Activated naive CD8-positive, alpha-beta T cell treated with anti-CD3 and anti-CD28 coated beads, Interleukin-2, amount 10 ng/mL, durations not matched to agents 7 days and 5 days (primary cell): ENCODE data around the gene HSPB9. TPM values are rescaled to one million over a fixed set of nuclear protein-coding genes. Genes with fewer than 3 reads are reported as not detected.

Source experiments
- ATAC-seq: fragments of 150-1000 bp; cut with Tn5 transposase; one replicate; pipeline ENCODE4 v1.10.0; 2021; ENCODE audit warnings: low read depth, moderate library complexity
- POLR2A ChIA-PET: fragments of 350-600 bp; sonication (Branson Sonifier 250); formaldehyde crosslinking; loops from one replicate; lab custom pipeline; 2021; ENCODE audit warnings: antibody characterized with exemption; lab: Charles Lee
- DNase-seq: peaks from one replicate; pipeline ENCODE4 v3.0.0; 2021
- H3K27ac Mint-ChIP-seq: one replicate; pipeline ENCODE4 v1.8.0; 2022; ENCODE audit warnings: mild to moderate bottlenecking, mixed read lengths
- H3K27me3 Mint-ChIP-seq: one replicate; pipeline ENCODE4 v1.8.0; 2022; ENCODE audit warnings: mild to moderate bottlenecking, moderate library complexity, mixed read lengths
- H3K36me3 Mint-ChIP-seq: one replicate; pipeline ENCODE4 v1.8.0; 2021; ENCODE audit warnings: mild to moderate bottlenecking, mixed read lengths
- H3K4me1 Mint-ChIP-seq: one replicate; pipeline ENCODE4 v1.8.0; 2021; ENCODE audit warnings: mixed read lengths
- H3K4me3 Mint-ChIP-seq: one replicate; pipeline ENCODE4 v1.8.0; 2022; ENCODE audit warnings: mild to moderate bottlenecking, moderate library complexity, mixed read lengths
- H3K9me3 Mint-ChIP-seq: one replicate; pipeline ENCODE4 v1.8.0; 2021; ENCODE audit warnings: mixed read lengths
- total RNA-seq, 2 experiments: library from RNA; stranded (reverse); gene quantifications; one replicate each; pipeline ENCODE4 v1.2.3, GENCODE V29; 2021

Gene HSPB9
- total RNA-seq, 2 experiments from 2014 or later: 0.31 to 0.36 TPM

DNA sequence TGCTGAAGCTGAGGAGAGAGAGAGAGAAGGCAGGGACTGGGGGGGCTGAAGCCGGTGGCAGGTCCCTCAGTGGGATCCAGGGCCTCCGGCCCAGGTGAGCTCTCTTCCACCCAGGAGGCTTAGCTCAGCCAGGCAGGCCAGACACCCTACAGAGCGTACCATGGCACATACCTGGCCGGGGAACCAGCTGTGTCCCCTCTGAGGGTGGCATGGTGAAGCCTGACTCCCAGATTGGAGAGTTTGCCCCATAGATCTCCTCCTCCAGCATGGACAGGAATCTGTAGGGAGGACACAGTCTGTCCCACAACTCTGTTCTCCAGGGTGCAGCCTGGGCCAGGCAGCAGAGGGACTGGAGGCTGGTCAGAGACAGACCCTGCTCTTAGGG, 4.5 kb upstream of the HSPB9 start:
- H3K9me3 Mint-ChIP-seq: no peaks in the 10 kb centered on the region
- peaks cover 22% of the 10 kb centered on the region for H3K4me1 Mint-ChIP-seq
- POLR2A ChIA-PET: interaction anchor here (0.6 to 4.1 kb wide), 4 partner anchors 10 to 101 kb away, joined by 4 to 20 read pairs (median 6); partner anchors contain the start of genes DNAJC7 and NKIRAS2
- no peak for ATAC-seq
- DNase-seq: no peak
- no peak overlapping the region for H3K27ac Mint-ChIP-seq
- H3K4me3 Mint-ChIP-seq: no peak overlapping the region
- H3K27me3 Mint-ChIP-seq: no peaks in the 10 kb centered on the region
- peaks cover 8% of the 10 kb centered on the region for H3K36me3 Mint-ChIP-seq

DNA sequence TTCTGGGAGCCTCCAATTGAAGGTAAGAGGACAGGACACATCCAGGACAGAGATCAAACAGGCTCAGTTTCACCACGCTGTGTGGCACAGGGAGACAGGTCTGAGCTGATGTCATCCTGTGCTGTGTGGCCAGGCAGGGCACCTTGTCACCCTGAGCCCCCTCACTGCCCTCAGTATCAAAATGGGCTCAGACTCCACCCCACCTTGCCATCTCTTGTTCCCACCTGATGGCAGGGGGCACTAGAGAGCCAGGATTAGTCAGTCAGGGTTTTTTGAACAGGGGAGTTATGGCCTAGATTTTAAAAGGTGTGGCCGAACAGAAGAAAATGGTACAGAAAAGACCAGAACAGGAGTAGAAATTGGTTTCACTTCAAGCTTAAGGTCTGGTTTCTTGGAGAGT, 4.1 kb upstream of the HSPB9 start:
- Mint-ChIP-seq H3K4me3 (peak overlapping the region; percentile 45), H3K27ac (peak overlapping the region; percentile 64), H3K9me3 (no peaks in the 10 kb centered on the region), H3K36me3 (peaks cover 8% of the 10 kb centered on the region), H3K4me1 (peaks cover 21% of the 10 kb centered on the region), H3K27me3 (no peaks in the 10 kb centered on the region)
- POLR2A ChIA-PET: interaction anchor here (0.6 to 4.1 kb wide), 6 partner anchors 10 to 101 kb away, joined by 3 to 20 read pairs (median 4); partner anchors contain the start of genes DNAJC7 and NKIRAS2
- DNase-seq: no peak
- ATAC-seq: peak; percentile 32

GRCh38 chr17:42119301-42119700, 3.3 kb upstream of the HSPB9 start:
- ATAC-seq (no peak), DNase-seq (no peak)
- H3K9me3 Mint-ChIP-seq: no peaks in the 10 kb centered on the region
- H3K27ac Mint-ChIP-seq: no peak overlapping the region
- H3K36me3 Mint-ChIP-seq: peaks cover 8% of the 10 kb centered on the region
- no peak overlapping the region for H3K4me3 Mint-ChIP-seq
- peaks cover 19% of the 10 kb centered on the region for H3K4me1 Mint-ChIP-seq
- POLR2A ChIA-PET: interaction anchor here (1.0 to 4.1 kb wide), 7 partner anchors 11 to 153 kb away, joined by 3 to 20 read pairs (median 6); partner anchors contain the start of genes CNP, DNAJC7 and NKIRAS2
- no peaks in the 10 kb centered on the region for H3K27me3 Mint-ChIP-seq

DNA sequence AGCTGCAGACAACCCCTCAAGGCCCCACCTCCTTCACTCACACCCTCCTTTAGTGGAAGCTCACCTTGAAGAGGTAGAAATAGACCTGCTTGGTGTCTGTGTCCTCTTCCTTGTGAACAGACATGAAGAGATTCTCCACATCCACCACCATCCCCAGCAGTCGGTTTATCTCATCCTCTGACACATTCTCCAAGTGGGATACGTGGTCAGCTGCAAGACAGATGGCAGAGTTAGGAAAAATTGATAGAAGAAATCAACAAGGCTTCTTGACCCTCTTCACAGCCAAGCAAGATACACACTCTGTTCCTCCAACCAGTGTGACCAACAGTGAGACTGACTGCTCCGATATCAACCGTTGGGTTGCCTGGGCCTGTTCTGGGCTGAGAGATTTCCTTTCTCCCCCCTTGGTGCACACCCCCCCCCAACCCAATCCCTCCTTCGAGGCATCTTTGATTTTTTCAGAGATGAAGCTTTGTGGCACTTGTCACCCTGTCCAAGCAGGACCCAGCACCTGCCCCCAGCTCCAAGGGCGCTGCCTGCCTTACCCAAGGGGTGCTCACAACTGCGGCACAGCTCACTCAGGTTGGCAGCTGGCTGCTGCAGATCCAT, 2.3 kb upstream of the HSPB9 start:
- H3K4me1 Mint-ChIP-seq: peaks cover 19% of the 10 kb centered on the region
- ATAC-seq: no peak
- H3K36me3 Mint-ChIP-seq: peaks cover 12% of the 10 kb centered on the region
- no peaks in the 10 kb centered on the region for H3K27me3 Mint-ChIP-seq
- POLR2A ChIA-PET: interaction anchor here (0.6 to 4.1 kb wide), 17 partner anchors 8 to 1524 kb away, joined by 3 to 28 read pairs (median 5); partner anchors contain the start of genes CNP, DHX58, DNAJC7 and NKIRAS2
- DNase-seq: no peak
- peak overlapping the region; percentile 71 for H3K4me3 Mint-ChIP-seq
- no peaks in the 10 kb centered on the region for H3K9me3 Mint-ChIP-seq
- H3K27ac Mint-ChIP-seq: peak overlapping the region; percentile 58

- POLR2A ChIA-PET: interaction anchor here (0.6 to 4.1 kb wide), 21 partner anchors 9 to 1525 kb away, joined by 3 to 28 read pairs (median 4); partner anchors contain the start of genes CNP, DHX58, DNAJC7 and NKIRAS2
- H3K36me3 Mint-ChIP-seq: peaks cover 16% of the 10 kb centered on the region
- no peaks in the 10 kb centered on the region for H3K9me3 Mint-ChIP-seq
- H3K27me3 Mint-ChIP-seq: no peaks in the 10 kb centered on the region
- DNase-seq (peak; percentile 85), ATAC-seq (peak; percentile 91)
- peak within 1 kb of the TSS; percentile 71 for H3K4me3 Mint-ChIP-seq
- peak within 1 kb of the TSS; percentile 58 for H3K27ac Mint-ChIP-seq
- peaks cover 19% of the 10 kb centered on the region for H3K4me1 Mint-ChIP-seq
These were observed 1.5 kb upstream of the HSPB9 start, which contains the start of gene KAT2A for GRCh38 chr17:42120770-42121769. Gene KAT2A (minus strand): TSS chr17:42121367. CDS start chr17:42121304, 63 bp downstream.

DNA sequence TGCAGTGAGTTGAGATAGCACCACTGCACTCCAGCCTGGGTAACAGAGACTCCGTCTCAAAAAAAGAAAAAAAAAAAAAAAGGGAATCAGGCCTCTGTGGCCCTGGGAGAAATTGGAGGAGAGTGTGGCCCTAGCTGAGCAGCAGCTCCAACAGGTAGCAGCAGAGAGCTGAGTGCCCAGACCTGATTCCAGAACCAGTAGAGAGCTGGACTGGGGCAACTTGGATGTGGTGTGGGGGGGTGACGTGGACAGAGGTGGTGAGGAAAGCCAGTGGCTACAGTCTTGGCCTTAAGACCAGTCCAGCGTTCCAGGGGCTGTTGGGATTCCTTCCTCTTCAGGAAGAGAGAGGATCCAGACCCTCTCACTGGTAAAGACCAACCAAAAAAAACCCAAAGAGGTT, 1.7 kb downstream of the HSPB9 start:
- Mint-ChIP-seq H3K36me3 (peaks cover 16% of the 10 kb centered on the region), H3K4me3 (no peak overlapping the region), H3K27ac (no peak overlapping the region), H3K27me3 (no peaks in the 10 kb centered on the region), H3K4me1 (peaks cover 13% of the 10 kb centered on the region), H3K9me3 (no peaks in the 10 kb centered on the region)
- ATAC-seq (no peak), DNase-seq (no peak)
- POLR2A ChIA-PET: interaction anchor here (1.2 kb wide), 1 partner anchor 104 kb away, joined by 4 read pairs; the partner anchor contains the start of gene NKIRAS2

GRCh38 chr17:42125565-42125964, 3.0 kb downstream of the HSPB9 start:
- Mint-ChIP-seq H3K36me3 (peaks cover 21% of the 10 kb centered on the region), H3K4me3 (no peak overlapping the region), H3K4me1 (peaks cover 8% of the 10 kb centered on the region), H3K9me3 (no peaks in the 10 kb centered on the region), H3K27me3 (no peaks in the 10 kb centered on the region), H3K27ac (no peak overlapping the region)
- ATAC-seq (no peak), DNase-seq (no peak)
- POLR2A ChIA-PET: no interaction called here

GRCh38 chr17:42126836-42127235, 4.2 kb downstream of the HSPB9 start:
- no peak overlapping the region for H3K27ac Mint-ChIP-seq
- no peaks in the 10 kb centered on the region for H3K9me3 Mint-ChIP-seq
- no peaks in the 10 kb centered on the region for H3K27me3 Mint-ChIP-seq
- no peak for ATAC-seq
- peaks cover 11% of the 10 kb centered on the region for H3K4me1 Mint-ChIP-seq
- no peak for DNase-seq
- H3K4me3 Mint-ChIP-seq: no peak overlapping the region
- peaks cover 24% of the 10 kb centered on the region for H3K36me3 Mint-ChIP-seq
- POLR2A ChIA-PET: no interaction called here

DNA sequence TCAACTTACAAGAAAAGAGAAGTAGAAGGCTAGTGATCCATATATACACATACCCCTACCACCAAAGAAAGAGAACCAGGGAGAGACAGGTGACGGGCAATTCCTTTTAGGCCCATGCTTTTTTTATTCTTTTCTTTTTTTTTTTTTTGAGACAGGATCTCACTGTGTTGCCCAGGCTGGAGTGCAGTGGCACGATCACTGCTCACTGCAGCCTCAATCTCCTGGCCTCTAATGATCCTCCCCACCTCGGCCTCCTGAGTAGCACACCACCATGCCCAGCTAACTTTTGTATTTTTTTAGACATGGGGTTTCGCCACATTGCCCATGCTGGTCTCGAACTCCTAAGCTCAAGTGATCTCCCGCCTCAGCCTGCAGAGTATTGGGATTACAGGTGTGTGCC, 4.8 kb downstream of the HSPB9 start:
- POLR2A ChIA-PET: no interaction called here
- Mint-ChIP-seq H3K27ac (no peak overlapping the region), H3K36me3 (peaks cover 24% of the 10 kb centered on the region), H3K4me3 (no peak overlapping the region), H3K9me3 (no peaks in the 10 kb centered on the region), H3K4me1 (peaks cover 15% of the 10 kb centered on the region), H3K27me3 (no peaks in the 10 kb centered on the region)
- ATAC-seq (no peak), DNase-seq (no peak)

DNA sequence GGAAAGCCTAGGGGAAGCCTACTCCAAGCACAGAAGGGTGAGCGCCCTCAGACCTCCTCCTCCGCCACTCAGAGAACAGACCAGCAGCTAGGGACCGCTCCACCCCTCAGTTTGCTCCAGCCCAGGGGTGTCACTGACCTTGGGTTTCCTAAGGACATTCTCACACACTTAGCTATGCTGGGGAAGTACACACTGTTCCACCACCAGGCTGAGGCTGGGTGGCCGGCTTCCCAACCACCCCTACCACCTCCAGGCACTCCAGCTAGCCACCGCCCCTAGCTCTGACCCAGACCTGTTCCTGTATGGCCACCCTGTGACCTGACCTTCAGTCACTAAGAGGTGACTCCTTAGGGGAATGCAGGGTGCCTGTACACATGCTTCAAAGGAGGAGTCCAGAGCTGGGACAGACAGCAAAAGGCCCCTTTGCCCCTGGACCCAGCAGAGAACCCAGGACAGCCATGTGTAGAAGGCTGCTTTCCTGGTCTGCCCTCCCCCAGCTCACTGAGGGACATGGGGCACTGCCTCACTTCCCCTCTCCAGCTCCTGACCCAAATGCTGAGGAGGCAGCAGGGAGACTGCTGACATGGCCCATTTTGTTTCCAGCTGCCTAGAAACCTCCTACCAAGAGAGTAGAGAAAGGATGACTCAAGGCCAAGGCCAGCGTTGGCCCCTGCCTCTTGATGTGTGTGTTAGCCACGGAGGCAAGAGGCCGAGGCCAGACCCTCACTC, 6.7 kb downstream of the HSPB9 start:
- H3K27ac Mint-ChIP-seq: no peak overlapping the region
- no peaks in the 10 kb centered on the region for H3K9me3 Mint-ChIP-seq
- H3K4me3 Mint-ChIP-seq: no peak overlapping the region
- no peak for ATAC-seq
- H3K4me1 Mint-ChIP-seq: peaks cover 30% of the 10 kb centered on the region
- peaks cover 29% of the 10 kb centered on the region for H3K36me3 Mint-ChIP-seq
- no peaks in the 10 kb centered on the region for H3K27me3 Mint-ChIP-seq
- no peak for DNase-seq
- POLR2A ChIA-PET: no interaction called here

DNA sequence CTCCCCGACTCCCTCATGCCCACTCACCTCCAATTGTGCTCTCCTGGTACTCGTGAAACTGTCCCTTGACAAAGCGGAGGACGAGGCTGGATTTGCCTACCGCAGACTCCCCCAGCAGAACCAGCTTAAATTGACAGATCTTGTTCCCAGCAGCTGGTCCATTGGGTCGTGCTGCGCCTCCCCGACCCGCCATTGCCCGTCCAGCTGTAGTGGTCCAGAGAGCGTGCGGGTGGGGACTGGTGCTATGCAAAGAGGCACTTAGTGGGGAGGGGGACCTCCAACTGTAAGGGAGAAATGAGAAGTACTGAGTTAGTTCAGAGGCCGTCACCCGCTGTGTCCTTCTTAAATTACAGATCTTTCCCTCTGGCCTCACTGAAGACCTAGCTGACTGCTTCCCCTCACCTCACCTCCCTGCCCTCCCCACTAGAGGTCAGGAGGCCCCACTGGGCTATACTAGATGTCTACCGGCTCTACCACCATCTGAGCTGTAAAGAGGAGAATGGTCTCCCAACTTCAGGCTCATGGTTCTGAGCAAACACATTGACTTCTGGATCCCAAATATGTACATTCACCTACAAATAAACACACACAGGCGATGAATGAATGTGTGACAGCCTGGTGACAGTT, 7.8 kb downstream of the HSPB9 start:
- peaks cover 28% of the 10 kb centered on the region for H3K36me3 Mint-ChIP-seq
- no peak for DNase-seq
- no peak overlapping the region for H3K4me3 Mint-ChIP-seq
- POLR2A ChIA-PET: interaction anchor here (0.8 kb wide), 1 partner anchor 9 kb away, joined by 3 read pairs; no protein-coding TSS in a partner anchor
- no peaks in the 10 kb centered on the region for H3K9me3 Mint-ChIP-seq
- peak overlapping the region; percentile 56 for H3K27ac Mint-ChIP-seq
- ATAC-seq: no peak
- H3K4me1 Mint-ChIP-seq: peaks cover 32% of the 10 kb centered on the region
- no peaks in the 10 kb centered on the region for H3K27me3 Mint-ChIP-seq

GRCh38 chr17:42131232-42131631, 8.6 kb downstream of the HSPB9 start:
- DNase-seq (no peak), ATAC-seq (no peak)
- Mint-ChIP-seq H3K36me3 (peaks cover 29% of the 10 kb centered on the region), H3K27me3 (no peaks in the 10 kb centered on the region), H3K9me3 (no peaks in the 10 kb centered on the region), H3K27ac (peak overlapping the region; percentile 82), H3K4me3 (no peak overlapping the region), H3K4me1 (peaks cover 40% of the 10 kb centered on the region)
- POLR2A ChIA-PET: interaction anchor here (0.8 kb wide), 1 partner anchor 10 kb away, joined by 3 read pairs; no protein-coding TSS in a partner anchor
